ENCODE data around the gene KCNQ2.

KCNQ2 gene

GRCh38 chr20:63400486-63401210 lies 71.8 kb downstream of the KCNQ2 start:
- no peak for FAIRE-seq

- no peak for FAIRE-seq
These were observed 72.7 kb downstream of the KCNQ2 start for GRCh38 chr20:63399596-63400375.

- FAIRE-seq, result no peak
These were observed 73.5 kb downstream of the KCNQ2 start for GRCh38 chr20:63398744-63399514.

GRCh38 chr20:63397946-63398450 lies 74.5 kb downstream of the KCNQ2 start:
- FAIRE-seq, result no peak

- no peak for FAIRE-seq
These were observed 75.2 kb downstream of the KCNQ2 start for GRCh38 chr20:63397155-63397843.

GRCh38 chr20:63396300-63396699 lies 76.2 kb downstream of the KCNQ2 start:
- no peak for FAIRE-seq

GRCh38 chr20:63395723-63396122 lies 76.7 kb downstream of the KCNQ2 start:
- FAIRE-seq, result no peak

- no peak for FAIRE-seq
These were observed 77.5 kb downstream of the KCNQ2 start for GRCh38 chr20:63394920-63395455.

GRCh38 chr20:63394069-63394919 lies 78.2 kb downstream of the KCNQ2 start:
- no peak for FAIRE-seq

GRCh38 chr20:63393566-63393965 lies 78.9 kb downstream of the KCNQ2 start:
- FAIRE-seq, result no peak

- FAIRE-seq, result no peak
These were observed 79.7 kb downstream of the KCNQ2 start for GRCh38 chr20:63392465-63393365.

GRCh38 chr20:63387917-63388316 lies 84.5 kb downstream of the KCNQ2 start:
- FAIRE-seq, result no peak

GRCh38 chr20:63387393-63387792 lies 85.1 kb downstream of the KCNQ2 start:
- no peak for FAIRE-seq

GRCh38 chr20:63386491-63386890 lies 86.0 kb downstream of the KCNQ2 start:
- no peak for FAIRE-seq

GRCh38 chr20:63385819-63386218 lies 86.6 kb downstream of the KCNQ2 start:
- no peak for FAIRE-seq

GRCh38 chr20:63384336-63384735 lies 88.1 kb downstream of the KCNQ2 start:
- no peak for FAIRE-seq

- no peak for FAIRE-seq
These were observed 88.9 kb downstream of the KCNQ2 start for GRCh38 chr20:63383556-63383955.

GRCh38 chr20:63382551-63383300 lies 89.7 kb downstream of the KCNQ2 start:
- FAIRE-seq, result no peak

- FAIRE-seq, result no peak
These were observed 90.5 kb downstream of the KCNQ2 start for GRCh38 chr20:63381781-63382431.
